ENCODE measurements around the gene AKAP6. TPM values are rescaled to one million over a fixed set of nuclear protein-coding genes. Genes with fewer than 3 reads are reported as not detected.

Gene AKAP6
- total and polyA plus RNA-seq, 7 donors, result 0.60 to 56.2 (median 29.5) TPM; not detected in 1

DNA sequence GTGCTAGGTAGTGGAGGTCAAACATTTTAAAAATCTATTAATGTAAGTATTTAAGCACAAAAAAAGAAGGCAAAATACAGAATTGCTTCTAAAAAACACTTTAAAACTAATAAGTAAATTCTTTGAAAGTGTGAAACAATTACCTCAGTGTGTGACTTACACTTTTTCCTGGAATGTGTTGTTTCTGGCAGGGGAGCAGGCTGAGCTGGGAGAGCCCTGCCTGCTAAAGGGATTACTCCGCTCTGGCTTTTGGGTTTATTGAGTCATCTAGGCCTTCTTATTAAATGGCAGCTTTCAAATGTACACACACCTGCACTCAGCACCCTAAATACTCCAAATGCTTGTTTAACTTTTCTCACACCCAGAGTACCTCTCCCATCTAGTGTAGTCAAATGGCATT lies 279.8 kb downstream of the AKAP6 start:
- Histone ChIP-seq H3K27me3 (no peaks in the 10 kb centered on the region), H3K27ac (no peak overlapping the region), H3K36me3 (no peaks in the 10 kb centered on the region), H3K9me3 (no peaks in the 10 kb centered on the region), H3K4me1 (peaks cover 0 to 42% (median 21%) of the 10 kb centered on the region in 4 donors), H3K4me3 (no peak overlapping the region)
- 77 to 79% methylated on average over 1 of the region's 1 CpG for WGBS, 2 donors
- TF ChIP-seq EP300 (IDR thresholded peaks at IDR 0.05) (no peak), POLR2A (IDR thresholded peaks at IDR 0.05) (no peak), POLR2AphosphoS5 (IDR thresholded peaks at IDR 0.05) (no peak)
- TF ChIP-seq, protein P1, sequence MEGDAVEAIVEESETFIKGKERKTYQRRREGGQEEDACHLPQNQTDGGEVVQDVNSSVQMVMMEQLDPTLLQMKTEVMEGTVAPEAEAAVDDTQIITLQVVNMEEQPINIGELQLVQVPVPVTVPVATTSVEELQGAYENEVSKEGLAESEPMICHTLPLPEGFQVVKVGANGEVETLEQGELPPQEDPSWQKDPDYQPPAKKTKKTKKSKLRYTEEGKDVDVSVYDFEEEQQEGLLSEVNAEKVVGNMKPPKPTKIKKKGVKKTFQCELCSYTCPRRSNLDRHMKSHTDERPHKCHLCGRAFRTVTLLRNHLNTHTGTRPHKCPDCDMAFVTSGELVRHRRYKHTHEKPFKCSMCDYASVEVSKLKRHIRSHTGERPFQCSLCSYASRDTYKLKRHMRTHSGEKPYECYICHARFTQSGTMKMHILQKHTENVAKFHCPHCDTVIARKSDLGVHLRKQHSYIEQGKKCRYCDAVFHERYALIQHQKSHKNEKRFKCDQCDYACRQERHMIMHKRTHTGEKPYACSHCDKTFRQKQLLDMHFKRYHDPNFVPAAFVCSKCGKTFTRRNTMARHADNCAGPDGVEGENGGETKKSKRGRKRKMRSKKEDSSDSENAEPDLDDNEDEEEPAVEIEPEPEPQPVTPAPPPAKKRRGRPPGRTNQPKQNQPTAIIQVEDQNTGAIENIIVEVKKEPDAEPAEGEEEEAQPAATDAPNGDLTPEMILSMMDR (IDR thresholded peaks at IDR 0.05), result no peak
- intact Hi-C loops (cut with DNase I), result no loop called here
- DNase-seq, result no peak

DNA sequence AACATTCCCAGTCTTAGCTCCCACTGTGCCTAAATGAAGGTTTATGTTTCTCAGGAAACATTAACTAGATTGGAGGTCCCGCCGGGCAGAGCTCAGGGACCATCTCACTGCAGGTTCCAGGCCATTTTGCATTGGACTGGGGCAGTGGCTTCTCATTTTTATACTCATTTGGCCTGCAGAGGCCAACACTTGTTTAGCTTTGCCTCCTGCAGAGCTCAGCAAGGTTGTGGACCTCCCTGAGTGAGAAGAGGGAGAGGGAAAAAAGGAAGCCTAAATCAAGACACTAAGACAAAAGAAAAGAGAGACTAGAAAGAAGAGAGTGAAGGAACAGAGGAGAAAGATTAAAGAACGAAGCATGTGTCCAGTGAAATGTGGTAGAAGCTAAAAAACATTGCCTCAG lies 280.3 kb downstream of the AKAP6 start:
- Histone ChIP-seq H3K27ac (no peak overlapping the region), H3K9me3 (no peaks in the 10 kb centered on the region), H3K27me3 (no peaks in the 10 kb centered on the region), H3K36me3 (no peaks in the 10 kb centered on the region), H3K4me3 (no peak overlapping the region), H3K4me1 (peaks cover 0 to 42% (median 21%) of the 10 kb centered on the region in 4 donors)
- 91 to 96% methylated on average over 3 of the region's 3 CpGs for WGBS, 2 donors
- TF ChIP-seq, protein P1 (IDR thresholded peaks at IDR 0.05), result no peak
- no peak for TF ChIP-seq EP300 (IDR thresholded peaks at IDR 0.05)
- TF ChIP-seq POLR2A (IDR thresholded peaks at IDR 0.05), result no peak
- TF ChIP-seq POLR2AphosphoS5 (IDR thresholded peaks at IDR 0.05), result no peak
- intact Hi-C loops (cut with DNase I), result no loop called here
- DNase-seq, result no peak

DNA sequence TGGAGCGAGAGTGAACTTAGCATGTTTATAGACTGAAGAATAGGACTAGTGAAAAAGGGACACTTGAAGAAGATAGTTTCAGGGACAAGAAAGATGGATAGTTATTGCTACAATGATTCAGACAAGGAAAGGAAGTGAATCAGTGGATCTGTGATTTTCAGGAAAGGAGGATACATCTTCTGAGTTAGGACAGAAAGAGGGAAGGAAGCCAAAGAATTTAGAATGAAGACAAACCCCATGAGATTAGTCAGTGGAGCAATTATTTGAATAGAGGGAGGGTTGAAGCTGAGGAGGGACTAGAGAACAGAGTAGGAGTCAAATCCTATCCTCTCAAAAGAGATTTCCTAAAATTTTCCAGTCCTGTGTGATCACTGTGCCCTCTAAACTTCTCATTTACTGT lies 282.7 kb downstream of the AKAP6 start:
- Histone ChIP-seq H3K27me3 (no peaks in the 10 kb centered on the region), H3K4me1 (peaks cover 0 to 40% (median 21%) of the 10 kb centered on the region in 4 donors), H3K9me3 (no peaks in the 10 kb centered on the region), H3K4me3 (no peak overlapping the region), H3K27ac (peak overlapping the region in 3 of 4 donors; percentile 4 to 27 (median 4)), H3K36me3 (no peaks in the 10 kb centered on the region)
- intact Hi-C loops (cut with DNase I), result no loop called here
- DNase-seq, result no peak
- TF ChIP-seq POLR2AphosphoS5 (IDR thresholded peaks at IDR 0.05), result peak in 2 of 4 donors; percentile 26 to 43
- TF ChIP-seq, protein P1 (IDR thresholded peaks at IDR 0.05), result no peak
- 80 to 86% methylated on average over 1 of the region's 1 CpG for WGBS, 2 donors

DNA sequence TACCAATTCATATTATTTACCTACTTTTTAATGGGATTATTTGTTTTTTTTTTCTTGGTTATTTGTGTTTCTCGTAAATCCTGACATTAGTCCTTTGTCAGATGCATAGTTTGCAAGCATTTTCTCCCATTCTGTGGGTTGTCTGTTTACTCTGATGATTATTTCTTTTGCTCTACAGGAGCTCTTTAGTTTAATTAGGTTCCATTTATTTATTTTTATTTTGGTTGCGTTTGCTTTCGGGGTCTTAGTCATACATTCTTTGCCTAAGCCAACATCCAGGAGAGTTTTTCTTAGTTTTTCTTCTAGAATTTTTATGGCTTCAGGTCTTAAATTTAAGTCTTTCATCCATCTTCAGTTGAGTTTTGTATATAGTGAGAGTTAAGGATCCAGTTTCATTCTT lies 289.9 kb downstream of the AKAP6 start:
- Histone ChIP-seq H3K4me3 (no peak overlapping the region), H3K36me3 (no peaks in the 10 kb centered on the region), H3K27ac (no peak overlapping the region), H3K4me1 (no peaks in the 10 kb centered on the region), H3K9me3 (no peaks in the 10 kb centered on the region), H3K27me3 (no peaks in the 10 kb centered on the region)
- TF ChIP-seq, protein P1 (IDR thresholded peaks at IDR 0.05), result no peak
- TF ChIP-seq POLR2AphosphoS5 (IDR thresholded peaks at IDR 0.05) (no peak), POLR2A (IDR thresholded peaks at IDR 0.05) (no peak), EP300 (IDR thresholded peaks at IDR 0.05) (no peak)
- intact Hi-C loops (cut with DNase I), result no loop called here
- 86 to 94% methylated on average over 3 of the region's 3 CpGs for WGBS, 2 donors
- DNase-seq, result no peak

DNA sequence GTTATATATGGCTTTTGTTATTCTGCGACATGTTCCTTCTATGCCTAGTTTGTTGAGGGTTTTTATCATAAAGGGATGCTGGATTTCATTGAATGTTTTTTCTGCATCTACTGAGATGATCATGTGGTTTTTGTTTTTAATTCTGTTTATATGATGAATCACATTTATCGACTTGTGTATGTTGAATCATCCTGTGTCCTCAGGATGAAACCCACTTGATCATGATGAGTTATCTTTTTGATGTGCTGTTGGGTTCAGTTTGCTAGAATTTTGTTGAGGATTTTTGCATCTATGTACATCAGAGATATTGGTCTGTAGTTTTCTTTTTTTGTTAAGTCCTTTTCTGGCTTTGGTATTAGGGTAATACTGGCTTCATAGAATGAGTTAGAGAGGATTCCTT lies 291.2 kb downstream of the AKAP6 start:
- Histone ChIP-seq H3K27me3 (no peaks in the 10 kb centered on the region), H3K27ac (no peak overlapping the region), H3K4me1 (no peaks in the 10 kb centered on the region), H3K36me3 (no peaks in the 10 kb centered on the region), H3K9me3 (no peaks in the 10 kb centered on the region), H3K4me3 (no peak overlapping the region)
- WGBS, 2 donors, result 89% methylated on average over 2 of the region's 2 CpGs
- DNase-seq, result no peak
- TF ChIP-seq, protein P1 (IDR thresholded peaks at IDR 0.05), result no peak
- TF ChIP-seq EP300 (IDR thresholded peaks at IDR 0.05), result no peak
- no peak for TF ChIP-seq POLR2A (IDR thresholded peaks at IDR 0.05)
- no peak for TF ChIP-seq POLR2AphosphoS5 (IDR thresholded peaks at IDR 0.05)
- intact Hi-C loops (cut with DNase I), result no loop called here
